H1 (cell line): ENCODE results near the gene AMY1A. TPM values are rescaled to one million over a fixed set of nuclear protein-coding genes. Genes with fewer than 3 reads are reported as not detected.

Source experiments
- polyA plus RNA-seq, 7 experiments: library from polyadenylated mRNA; depleted of rRNA in 3 of 7; stranded (reverse) in 5 of 7; unstranded in 2 of 7; fragments of >200 nt in 5 of 7; fragments of 200-250 nt in 2 of 7; gene quantifications; 1 replicate in 5 of 7; 2 replicates in 1 of 7; 4 replicates in 1 of 7; pipeline versions ENCODE4 v1.2.1 to v1.2.3, GENCODE V29; 2011 to 2013; ENCODE audit warnings: missing spikeins in 2 of 7, mixed read lengths in 2 of 7
- small RNA-seq: library from polyadenylated mRNA; stranded (forward); fragments of <200 nt; extraction: miRNeasy Mini kit (QIAGEN cat#:217004); gene quantifications from one replicate; pipeline ENCODE3, GENCODE V24; 2013; ENCODE audit not compliant: insufficient read depth
- total RNA-seq: library from RNA; stranded (reverse); fragmentation: NEBNext Ultra II Directional; extraction: Animal tissue kit (Norgen Biotek cat#: 25700); gene quantifications from 2 replicates; pipeline ENCODE4 v1.2.1, GENCODE V29; 2021

AMY1A gene
- total and polyA plus RNA-seq, 2 of the 8 experiments (the other 6 are each of a cell fraction or from before 2014, with no cell fraction given), result not detected

Small RNAs within 50 kb of the gene (small RNA-seq; reads per million reads assigned to genes)
- gene AC105272.1, result not detected

Other genes starting within 250 kb of the AMY1A start
- gene RNPC3, start 130.1 kb upstream of the AMY1A start, total RNA-seq, result 12.0 and 12.8 TPM in 2 replicates
- 10.8 and 10.9 TPM in 2 replicates for gene RNPC3, start 130.1 kb upstream of the AMY1A start, polyA plus RNA-seq (2011; rRNA removed)
- 2.0 and 2.1 TPM in 2 replicates for gene AMY2B, start 84.2 kb upstream of the AMY1A start, total RNA-seq
- gene AMY2B, start 84.2 kb upstream of the AMY1A start, polyA plus RNA-seq (2011; rRNA removed), result 1.2 and 2.0 TPM in 2 replicates
- not detected in 2 replicates for gene AMY2A, start 38.3 kb upstream of the AMY1A start, total RNA-seq
- not detected in 2 replicates for gene AMY2A, start 38.3 kb upstream of the AMY1A start, polyA plus RNA-seq (2011; rRNA removed)
- gene AMY1B, start 40.5 kb downstream of the AMY1A start, total RNA-seq, result not detected in 2 replicates
- not detected in 2 replicates for gene AMY1B, start 40.5 kb downstream of the AMY1A start, polyA plus RNA-seq (2011; rRNA removed)
- not detected in 2 replicates for gene AMY1C, start 94.1 kb downstream of the AMY1A start, total RNA-seq
- gene AMY1C, start 94.1 kb downstream of the AMY1A start, polyA plus RNA-seq (2011; rRNA removed), result not detected in 2 replicates